Lower lobe of right lung (tissue), 2 donors: Measurements from ENCODE around the gene CDK19. TPM values are rescaled to one million over a fixed set of nuclear protein-coding genes. Genes with fewer than 3 reads are reported as not detected.

Experiments
- ATAC-seq, 2 donors: fragments of 200-7000 bp; cut with Tn5 transposase; one replicate each; pipeline ENCODE4 v1.9.1; 2020 to 2022; ENCODE audit warnings: mild to moderate bottlenecking in 2 of 2, moderate library complexity in 2 of 2
- DNase-seq: peaks from one replicate; pipeline ENCODE4 v3.0.0-alpha.2; 2020
- H3K27ac ChIP-seq: fragments of 200-600 bp; one replicate; pipeline ENCODE4 v1.8.0; 2022
- H3K27me3 ChIP-seq: fragments of 200-600 bp; one replicate; pipeline ENCODE4 v1.8.0; 2022; ENCODE audit warnings: low read depth
- H3K36me3 ChIP-seq: fragments of 200-600 bp; one replicate; pipeline ENCODE4 v1.8.0; 2022; ENCODE audit warnings: mild to moderate bottlenecking
- H3K4me1 ChIP-seq: fragments of 200-600 bp; one replicate; pipeline ENCODE4 v1.8.0; 2022
- H3K4me3 ChIP-seq: fragments of 200-600 bp; one replicate; pipeline ENCODE4 v1.8.0; 2022; ENCODE audit warnings: mild to moderate bottlenecking
- H3K9me3 ChIP-seq: fragments of 200-600 bp; one replicate; pipeline ENCODE4 v1.8.0; 2022
- CTCF ChIP-seq: fragments of 200-600 bp; IDR thresholded peaks from one replicate; pipeline ENCODE4 v1.8.0; 2022; ENCODE audit warnings: antibody characterized with exemption, mild to moderate bottlenecking
- intact Hi-C: fragments of 100-400 bp; cut with DNase I; formaldehyde crosslinking; loops from one replicate; pipeline ENCODE4 v1.11.0; 2022
- total RNA-seq: library from RNA; stranded (reverse); fragmentation: NEBNext Ultra II Directional; extraction: Animal tissue kit (Norgen Biotek cat#: 25700); gene quantifications from one replicate; pipeline ENCODE4 v1.2.1, GENCODE V29; 2021
- donor health status: DM: no; HTN: yes; CAD: no; lungs with severe emphysema.

Gene CDK19
- total RNA-seq, 1 donor from 2014 or later: 26.0 TPM

GRCh38 chr6:110676396-110676795 is 138.9 kb downstream of the CDK19 start:
- H3K36me3 ChIP-seq: no peaks in the 10 kb centered on the region
- H3K4me1 ChIP-seq: no peaks in the 10 kb centered on the region
- DNase-seq (no peak), ATAC-seq (no peak)
- H3K9me3 ChIP-seq: no peaks in the 10 kb centered on the region
- intact Hi-C loops: no loop called here
- H3K27me3 ChIP-seq: no peaks in the 10 kb centered on the region
- H3K4me3 ChIP-seq: no peak overlapping the region
- TF ChIP-seq CTCF: no peak
- H3K27ac ChIP-seq: no peak overlapping the region

- ATAC-seq (no peak), DNase-seq (no peak)
- no peak for TF ChIP-seq CTCF
- Histone ChIP-seq H3K27ac (no peak overlapping the region), H3K4me3 (no peak overlapping the region), H3K4me1 (no peaks in the 10 kb centered on the region), H3K27me3 (no peaks in the 10 kb centered on the region), H3K9me3 (no peaks in the 10 kb centered on the region), H3K36me3 (no peaks in the 10 kb centered on the region)
- intact Hi-C loops: no loop called here
These were observed 141.2 kb downstream of the CDK19 start for GRCh38 chr6:110674096-110674495.

DNA sequence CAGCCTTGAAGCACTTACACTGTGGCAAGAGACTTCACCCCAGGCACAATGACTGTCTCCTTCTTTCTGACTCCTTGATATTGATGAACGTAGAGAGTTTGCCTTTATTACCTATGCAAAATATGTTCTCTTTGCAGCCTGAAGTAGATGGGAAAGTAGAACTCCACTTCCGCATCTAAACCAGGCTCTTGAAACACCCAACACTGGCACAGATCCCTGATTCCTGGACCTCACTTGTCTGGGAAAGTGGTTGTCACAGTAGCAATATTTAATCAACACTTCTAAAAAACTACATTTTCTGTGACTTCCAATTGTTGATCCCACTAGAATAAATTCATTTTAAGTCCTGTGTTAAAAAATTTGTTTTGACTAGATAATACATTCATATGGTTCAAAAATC is 143.1 kb downstream of the CDK19 start:
- DNase-seq (no peak), ATAC-seq (no peak)
- no peak for TF ChIP-seq CTCF
- H3K9me3 ChIP-seq: no peaks in the 10 kb centered on the region
- no peak overlapping the region for H3K4me3 ChIP-seq
- intact Hi-C loops: no loop called here
- H3K36me3 ChIP-seq: no peaks in the 10 kb centered on the region
- no peaks in the 10 kb centered on the region for H3K27me3 ChIP-seq
- H3K4me1 ChIP-seq: no peaks in the 10 kb centered on the region
- H3K27ac ChIP-seq: no peak overlapping the region

DNA sequence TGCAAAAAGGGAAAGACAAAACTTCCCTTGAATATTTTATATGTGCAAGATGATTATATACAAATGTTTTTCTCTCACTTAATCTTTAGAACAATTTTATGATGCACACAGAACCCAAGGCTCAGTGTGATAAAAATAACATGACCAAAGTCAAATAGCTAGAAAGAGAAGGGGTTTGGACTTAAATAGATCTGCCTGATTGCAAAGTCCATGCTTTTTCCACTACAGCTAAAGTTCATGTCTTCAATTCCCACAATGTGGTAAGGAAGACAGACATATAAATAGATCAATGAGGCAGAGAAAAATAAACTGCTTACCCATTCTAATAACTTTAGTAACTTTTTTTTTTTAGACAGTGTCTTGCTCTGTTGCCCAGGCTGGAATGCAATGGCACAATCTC is 143.8 kb downstream of the CDK19 start:
- no peaks in the 10 kb centered on the region for H3K27me3 ChIP-seq
- H3K9me3 ChIP-seq: no peaks in the 10 kb centered on the region
- ATAC-seq (no peak), DNase-seq (no peak)
- no peak overlapping the region for H3K27ac ChIP-seq
- no peaks in the 10 kb centered on the region for H3K4me1 ChIP-seq
- intact Hi-C loops: no loop called here
- no peak overlapping the region for H3K4me3 ChIP-seq
- TF ChIP-seq CTCF: no peak
- no peaks in the 10 kb centered on the region for H3K36me3 ChIP-seq

- Histone ChIP-seq H3K36me3 (no peaks in the 10 kb centered on the region), H3K4me1 (no peaks in the 10 kb centered on the region), H3K27ac (no peak overlapping the region), H3K27me3 (no peaks in the 10 kb centered on the region), H3K4me3 (no peak overlapping the region), H3K9me3 (no peaks in the 10 kb centered on the region)
- ATAC-seq (no peak), DNase-seq (no peak)
- no peak for TF ChIP-seq CTCF
- intact Hi-C loops: no loop called here
These were observed 149.7 kb downstream of the CDK19 start for GRCh38 chr6:110665600-110665999.

DNA sequence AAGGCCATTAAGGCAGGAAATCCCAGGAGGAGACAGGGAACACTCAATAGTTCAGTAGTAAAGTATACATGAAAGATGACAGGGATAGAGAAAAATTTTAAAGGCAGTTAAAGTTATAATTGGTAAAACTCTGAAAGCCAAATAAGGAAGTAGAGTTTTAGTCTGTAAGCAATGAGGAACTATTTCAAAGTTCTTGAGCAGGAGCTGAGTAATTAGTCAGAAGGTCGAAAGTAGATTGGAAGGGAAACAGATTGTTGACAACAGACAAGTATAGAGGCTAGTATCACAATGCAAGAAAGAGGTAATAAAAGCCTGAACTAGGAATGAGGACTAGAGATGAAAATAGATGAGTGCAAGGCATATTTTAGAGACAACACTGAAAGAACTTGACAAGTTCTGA is 150.3 kb downstream of the CDK19 start:
- intact Hi-C loops: no loop called here
- peak overlapping the region; percentile 21 for H3K27ac ChIP-seq

More for the DNA sequence above, 150.3 kb downstream of the CDK19 start:
- Histone ChIP-seq H3K9me3 (no peaks in the 10 kb centered on the region), H3K4me3 (no peak overlapping the region), H3K27me3 (no peaks in the 10 kb centered on the region), H3K4me1 (no peaks in the 10 kb centered on the region), H3K36me3 (no peaks in the 10 kb centered on the region)
- DNase-seq (no peak), ATAC-seq (peak; percentile 37 to 60)
- TF ChIP-seq CTCF: no peak
